Activated CD8-positive, alpha-beta memory T cell treated with anti-CD3 and anti-CD28 coated beads for 4 hours (primary cell): ENCODE measurements around the gene KRTAP5-3.
"Not testable (repeated sequence)": the region's sequence is repeated elsewhere in the genome, so short reads cannot be mapped to it uniquely, and the experiment has no call there.

ENCODE experiments used
- DNase-seq, 2 donors: peaks; one replicate each; pipeline ENCODE4 v3.0.0-alpha.2; 2020; ENCODE audit warnings: low read depth in 2 of 2

Gene KRTAP5-3

GRCh38 chr11:1619449-1619848 is 11.2 kb upstream of the KRTAP5-3 start:
- no peak for DNase-seq

- DNase-seq = no peak
Observed at GRCh38 chr11:1618231-1618630, 10.0 kb upstream of the KRTAP5-3 start.

GRCh38 chr11:1607901-1608300 is 362 bp downstream of the KRTAP5-3 start:
- DNase-seq = not testable (repeated sequence)

GRCh38 chr11:1607156-1607845 is 962 bp downstream of the KRTAP5-3 start:
- not testable (repeated sequence) for DNase-seq

- not testable (repeated sequence) for DNase-seq
Observed at GRCh38 chr11:1605923-1606322, 2.3 kb downstream of the KRTAP5-3 start.

- no peak for DNase-seq
Observed at GRCh38 chr11:1604711-1605110, 3.6 kb downstream of the KRTAP5-3 start.

GRCh38 chr11:1604181-1604580 is 4.1 kb downstream of the KRTAP5-3 start:
- no peak for DNase-seq

- no peak for DNase-seq
Observed at GRCh38 chr11:1603629-1604028, 4.6 kb downstream of the KRTAP5-3 start.

- DNase-seq = not testable (repeated sequence)
Observed at GRCh38 chr11:1601663-1602062, 6.6 kb downstream of the KRTAP5-3 start.

- no peak for DNase-seq
Observed at GRCh38 chr11:1600626-1601025, 7.6 kb downstream of the KRTAP5-3 start.

- DNase-seq = no peak
Observed at GRCh38 chr11:1598816-1599215, 9.4 kb downstream of the KRTAP5-3 start.

GRCh38 chr11:1598406-1598805 is 9.9 kb downstream of the KRTAP5-3 start:
- DNase-seq = not testable (repeated sequence)

GRCh38 chr11:1597994-1598380 is 10.3 kb downstream of the KRTAP5-3 start, which contains the start of gene KRTAP5-2:
TSS of gene KRTAP5-2 (minus strand) at chr11:1598294. CDS start at chr11:1598250, 44 bp downstream.
- DNase-seq = no peak

GRCh38 chr11:1597331-1597993 is 10.8 kb downstream of the KRTAP5-3 start:
- no peak for DNase-seq

- not testable (repeated sequence) for DNase-seq
Observed at GRCh38 chr11:1596576-1597121, 11.6 kb downstream of the KRTAP5-3 start.

GRCh38 chr11:1595994-1596575 is 12.2 kb downstream of the KRTAP5-3 start:
- not testable (repeated sequence) for DNase-seq

GRCh38 chr11:1592628-1593027 is 15.6 kb downstream of the KRTAP5-3 start:
- no peak for DNase-seq

- DNase-seq = no peak
Observed at GRCh38 chr11:1589996-1590395, 18.3 kb downstream of the KRTAP5-3 start.

GRCh38 chr11:1589191-1589963 is 18.9 kb downstream of the KRTAP5-3 start:
- DNase-seq = not testable (repeated sequence)

- no peak for DNase-seq
Observed at GRCh38 chr11:1586699-1587098, 21.6 kb downstream of the KRTAP5-3 start.

- not testable (repeated sequence) for DNase-seq
Observed at GRCh38 chr11:1584661-1585370, 23.4 kb downstream of the KRTAP5-3 start, which contains the start of gene KRTAP5-1. TSS of gene KRTAP5-1 (minus strand) at chr11:1585283. CDS start at chr11:1585249, 34 bp downstream.
